Memory B cell (primary cell): ENCODE measurements around the gene PSMC1.

Experiments used
- ATAC-seq: fragments of 150-1000 bp; cut with Tn5 transposase; 2 replicates; pipeline ENCODE4 v1.10.0; 2021; ENCODE audit warnings: low read depth, mild to moderate bottlenecking, moderate library complexity
- DNase-seq, 2 donors: peaks; one replicate each; pipeline ENCODE4 v3.0.0; 2022; ENCODE audit warnings: low spot score in 2 of 2
- H3K27ac Mint-ChIP-seq: one replicate; pipeline ENCODE4 v1.8.0; 2022; ENCODE audit warnings: mild to moderate bottlenecking, moderate library complexity, mixed read lengths
- H3K27me3 Mint-ChIP-seq: one replicate; pipeline ENCODE4 v1.8.0; 2022; ENCODE audit warnings: mixed read lengths
- H3K36me3 Mint-ChIP-seq: one replicate; pipeline ENCODE4 v1.8.0; 2022; ENCODE audit warnings: mild to moderate bottlenecking, mixed read lengths
- H3K4me1 Mint-ChIP-seq: one replicate; pipeline ENCODE4 v1.8.0; 2022; ENCODE audit warnings: mixed read lengths
- H3K4me3 Mint-ChIP-seq: one replicate; pipeline ENCODE4 v1.8.0; 2022; ENCODE audit warnings: mild to moderate bottlenecking, moderate library complexity, mixed read lengths
- H3K9me3 Mint-ChIP-seq: one replicate; pipeline ENCODE4 v1.8.0; 2022; ENCODE audit warnings: mixed read lengths

The PSMC1 gene

GRCh38 chr14:90301668-90302090 is 45.3 kb downstream of the PSMC1 start:
- H3K36me3 Mint-ChIP-seq, result peaks cover 33% of the 10 kb centered on the region
- no peak for ATAC-seq

GRCh38 chr14:90302529-90303303 is 46.4 kb downstream of the PSMC1 start:
- no peaks in the 10 kb centered on the region for H3K9me3 Mint-ChIP-seq
- no peaks in the 10 kb centered on the region for H3K27me3 Mint-ChIP-seq
- peaks cover 8% of the 10 kb centered on the region for H3K4me1 Mint-ChIP-seq
- H3K36me3 Mint-ChIP-seq, result peaks cover 32% of the 10 kb centered on the region
- ATAC-seq (no peak), DNase-seq (no peak)
- H3K27ac Mint-ChIP-seq, result no peak overlapping the region
- no peak overlapping the region for H3K4me3 Mint-ChIP-seq

More at GRCh38 chr14:90301668-90302090, 45.3 kb downstream of the PSMC1 start:
- no peak overlapping the region for H3K4me3 Mint-ChIP-seq
- peak overlapping the region; percentile 72 for H3K27ac Mint-ChIP-seq
- no peaks in the 10 kb centered on the region for H3K27me3 Mint-ChIP-seq
- DNase-seq, result no peak
- H3K9me3 Mint-ChIP-seq, result no peaks in the 10 kb centered on the region
- peaks cover 8% of the 10 kb centered on the region for H3K4me1 Mint-ChIP-seq

DNA sequence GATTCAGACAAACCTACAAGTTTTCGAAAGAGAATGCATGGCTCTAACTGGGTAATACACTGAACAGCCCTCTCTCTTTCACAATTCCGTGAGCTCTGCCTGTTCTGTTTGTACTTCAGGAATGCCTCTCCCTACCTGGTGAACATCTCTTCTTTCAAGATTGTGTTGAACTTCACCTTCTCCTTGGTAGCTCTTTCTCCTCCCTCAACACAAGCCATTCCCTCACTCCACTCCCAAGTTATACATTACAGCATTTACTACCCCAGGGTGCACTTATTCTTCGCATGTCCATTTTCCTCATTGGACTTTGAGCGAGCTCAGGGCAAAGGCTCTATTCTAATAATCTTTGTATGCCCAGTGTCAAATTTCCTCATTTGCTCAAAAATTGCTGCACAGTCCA is 47.1 kb downstream of the PSMC1 start:
- Mint-ChIP-seq H3K4me1 (peaks cover 8% of the 10 kb centered on the region), H3K36me3 (peaks cover 34% of the 10 kb centered on the region), H3K9me3 (no peaks in the 10 kb centered on the region), H3K4me3 (no peak overlapping the region), H3K27me3 (no peaks in the 10 kb centered on the region), H3K27ac (no peak overlapping the region)
- no peak for DNase-seq
- ATAC-seq, result no peak

GRCh38 chr14:90304502-90304901 is 48.1 kb downstream of the PSMC1 start:
- H3K27ac Mint-ChIP-seq, result peak overlapping the region; percentile 15

DNA sequence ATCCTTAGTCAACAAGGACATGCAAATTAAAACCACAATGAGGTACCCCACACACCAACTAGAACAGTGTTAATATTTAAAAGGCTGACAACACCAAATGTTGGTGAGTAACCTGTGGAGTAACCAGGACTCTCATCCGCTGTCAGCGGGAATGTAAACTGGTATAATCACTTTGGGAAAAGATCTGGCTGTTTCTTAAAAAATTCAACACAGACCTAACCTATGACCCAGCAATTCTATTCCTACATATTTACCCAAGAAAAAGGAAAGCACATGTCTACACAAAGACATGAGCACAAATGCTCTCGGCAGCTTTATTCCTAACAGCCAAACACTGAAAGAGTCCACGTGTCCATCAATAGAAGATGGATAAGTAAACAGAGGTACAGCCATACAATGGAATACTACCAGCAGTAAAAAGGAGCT is 48.8 kb downstream of the PSMC1 start:
- peaks cover 8% of the 10 kb centered on the region for H3K4me1 Mint-ChIP-seq
- no peak overlapping the region for H3K27ac Mint-ChIP-seq
- H3K9me3 Mint-ChIP-seq, result no peaks in the 10 kb centered on the region
- H3K27me3 Mint-ChIP-seq, result no peaks in the 10 kb centered on the region
- DNase-seq (no peak), ATAC-seq (no peak)
- H3K36me3 Mint-ChIP-seq, result peaks cover 48% of the 10 kb centered on the region
- no peak overlapping the region for H3K4me3 Mint-ChIP-seq

More at GRCh38 chr14:90304502-90304901, 48.1 kb downstream of the PSMC1 start:
- Mint-ChIP-seq H3K9me3 (no peaks in the 10 kb centered on the region), H3K27me3 (no peaks in the 10 kb centered on the region), H3K36me3 (peaks cover 43% of the 10 kb centered on the region), H3K4me1 (peaks cover 8% of the 10 kb centered on the region), H3K4me3 (no peak overlapping the region)
- ATAC-seq (no peak), DNase-seq (no peak)

- Mint-ChIP-seq H3K27me3 (no peaks in the 10 kb centered on the region), H3K4me1 (peaks cover 2% of the 10 kb centered on the region), H3K4me3 (no peak overlapping the region), H3K27ac (no peak overlapping the region), H3K9me3 (no peaks in the 10 kb centered on the region), H3K36me3 (peaks cover 47% of the 10 kb centered on the region)
- DNase-seq (no peak), ATAC-seq (no peak)
Measured at GRCh38 chr14:90308561-90308960, 52.2 kb downstream of the PSMC1 start.

- DNase-seq (no peak), ATAC-seq (no peak)
- no peak overlapping the region for H3K4me3 Mint-ChIP-seq
- H3K27me3 Mint-ChIP-seq, result no peaks in the 10 kb centered on the region
- H3K4me1 Mint-ChIP-seq, result peaks cover 9% of the 10 kb centered on the region
- H3K9me3 Mint-ChIP-seq, result peaks cover 2% of the 10 kb centered on the region
- H3K36me3 Mint-ChIP-seq, result peaks cover 36% of the 10 kb centered on the region
- H3K27ac Mint-ChIP-seq, result peak overlapping the region; percentile 8
Measured at GRCh38 chr14:90317286-90317685, 60.9 kb downstream of the PSMC1 start.

GRCh38 chr14:90318016-90318415 is 61.7 kb downstream of the PSMC1 start:
- H3K27me3 Mint-ChIP-seq, result no peaks in the 10 kb centered on the region
- DNase-seq, result no peak

GRCh38 chr14:90319173-90319572 is 62.8 kb downstream of the PSMC1 start:
- H3K36me3 Mint-ChIP-seq, result peaks cover 27% of the 10 kb centered on the region
- H3K4me1 Mint-ChIP-seq, result peaks cover 13% of the 10 kb centered on the region
- no peak overlapping the region for H3K27ac Mint-ChIP-seq
- H3K9me3 Mint-ChIP-seq, result peaks cover 2% of the 10 kb centered on the region
- DNase-seq (no peak), ATAC-seq (no peak)
- no peak overlapping the region for H3K4me3 Mint-ChIP-seq
- H3K27me3 Mint-ChIP-seq, result no peaks in the 10 kb centered on the region

More at GRCh38 chr14:90318016-90318415, 61.7 kb downstream of the PSMC1 start:
- Mint-ChIP-seq H3K27ac (no peak overlapping the region), H3K4me3 (no peak overlapping the region), H3K9me3 (peaks cover 2% of the 10 kb centered on the region), H3K4me1 (peaks cover 9% of the 10 kb centered on the region), H3K36me3 (peaks cover 33% of the 10 kb centered on the region)
- ATAC-seq, result no peak

DNA sequence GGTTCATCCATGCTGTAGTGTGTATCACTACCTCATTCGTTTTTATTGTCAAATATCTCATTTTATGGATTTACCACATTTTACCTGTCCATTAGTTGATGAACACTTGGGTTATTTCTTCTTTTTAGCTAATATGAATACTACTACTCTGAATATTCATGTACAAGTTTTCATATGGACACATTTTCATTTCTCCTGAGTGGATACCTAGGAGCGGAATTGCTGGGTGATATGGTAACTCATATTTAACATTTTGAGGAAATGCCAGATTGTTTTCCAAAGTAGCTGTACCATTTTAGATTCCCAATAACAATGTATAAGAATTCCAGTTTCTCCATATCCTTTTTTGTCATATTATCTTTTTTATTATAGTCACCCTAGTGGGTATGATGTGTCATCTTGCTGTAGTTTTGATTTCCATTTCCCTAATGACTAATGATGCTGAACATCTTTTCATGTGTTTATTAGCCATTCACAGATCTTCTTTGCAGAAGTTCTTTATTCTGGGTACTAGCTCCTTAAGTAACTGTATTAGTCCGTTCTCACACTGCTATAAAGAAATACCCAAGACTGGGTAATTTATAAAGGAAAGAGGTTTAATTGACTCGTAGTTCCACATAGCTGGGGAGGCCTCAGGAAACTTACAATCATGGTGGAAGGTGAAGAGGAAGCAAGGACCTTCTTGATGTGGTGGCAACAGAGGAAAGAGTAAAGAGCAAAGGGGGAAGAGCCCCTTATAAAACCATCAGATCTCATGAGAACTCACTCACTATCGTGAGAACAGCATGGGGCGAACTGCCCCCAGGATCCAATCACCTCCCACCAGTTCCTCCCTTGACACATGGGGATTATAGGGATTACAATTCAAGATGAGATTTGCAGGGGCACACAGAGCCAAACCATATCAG is 63.5 kb downstream of the PSMC1 start:
- H3K27me3 Mint-ChIP-seq, result no peaks in the 10 kb centered on the region
- ATAC-seq (no peak), DNase-seq (no peak)
- no peak overlapping the region for H3K4me3 Mint-ChIP-seq
- peaks cover 2% of the 10 kb centered on the region for H3K9me3 Mint-ChIP-seq
- peaks cover 16% of the 10 kb centered on the region for H3K4me1 Mint-ChIP-seq
- H3K27ac Mint-ChIP-seq, result no peak overlapping the region
- H3K36me3 Mint-ChIP-seq, result peaks cover 29% of the 10 kb centered on the region

DNA sequence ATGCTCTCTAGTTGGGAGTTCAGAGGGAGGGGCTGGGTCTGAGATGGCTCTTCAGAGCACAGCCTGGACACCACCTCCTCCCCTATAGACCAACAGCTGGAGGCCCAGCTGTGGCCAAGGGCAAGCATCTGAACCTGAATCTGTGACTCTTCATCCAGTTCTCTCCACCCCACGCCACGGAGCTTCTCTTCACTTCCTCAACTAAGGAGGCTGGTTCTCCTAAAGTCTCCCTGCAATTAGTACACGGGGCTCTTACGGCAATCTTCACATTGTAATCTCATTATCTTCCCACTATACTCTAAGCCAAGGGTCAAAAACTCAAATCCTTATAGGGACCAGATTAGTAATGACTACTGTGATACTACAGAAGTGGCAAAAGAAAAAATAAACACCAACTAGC is 65.5 kb downstream of the PSMC1 start:
- no peak for ATAC-seq
- H3K27ac Mint-ChIP-seq, result no peak overlapping the region

More for the DNA sequence above, 65.5 kb downstream of the PSMC1 start:
- peaks cover 16% of the 10 kb centered on the region for H3K4me1 Mint-ChIP-seq
- peaks cover 2% of the 10 kb centered on the region for H3K9me3 Mint-ChIP-seq
- H3K36me3 Mint-ChIP-seq, result peaks cover 26% of the 10 kb centered on the region
- H3K27me3 Mint-ChIP-seq, result no peaks in the 10 kb centered on the region
- H3K4me3 Mint-ChIP-seq, result no peak overlapping the region
- no peak for DNase-seq
